ENCODE measurements around the gene GH1.

Gene GH1

DNA sequence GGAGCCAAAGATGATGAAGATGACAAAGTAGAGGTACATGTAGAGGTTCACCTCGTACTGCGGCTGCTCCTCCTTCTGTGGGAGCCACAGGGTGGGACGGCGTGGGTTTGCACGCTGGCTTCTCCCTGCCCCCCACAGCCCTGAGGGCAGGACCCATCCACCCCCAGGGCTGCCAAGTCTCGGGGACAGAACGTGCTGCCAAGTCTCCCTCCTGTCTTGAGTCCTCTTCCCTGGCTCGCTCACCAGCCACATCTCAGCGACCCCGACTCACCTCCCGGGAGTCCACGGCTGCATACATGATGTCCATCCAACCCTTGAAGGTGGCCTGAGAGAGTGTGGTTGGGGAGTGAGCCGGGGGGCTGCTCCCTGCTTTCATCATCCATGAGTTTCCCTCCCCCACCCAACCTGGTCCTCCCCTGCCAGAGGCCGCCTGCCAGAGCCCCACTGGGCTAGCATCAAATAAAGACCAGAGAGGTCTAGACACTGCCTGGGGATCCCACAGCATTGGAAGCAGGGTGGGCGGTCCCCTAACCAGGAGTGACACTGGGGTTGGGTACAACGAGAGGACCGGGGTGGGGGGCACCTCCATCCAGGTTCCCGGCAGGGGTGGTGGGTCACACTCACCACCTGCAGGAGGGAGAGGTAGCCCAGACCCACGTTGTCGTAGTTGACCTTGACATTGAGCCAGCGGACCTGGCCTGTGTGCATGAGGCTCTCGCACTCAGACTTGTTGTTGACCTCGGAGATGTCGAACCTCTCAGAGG is 26.3 kb upstream of the GH1 start:
- DNase-seq (ENCODE audit: low spot score) = no peak

DNA sequence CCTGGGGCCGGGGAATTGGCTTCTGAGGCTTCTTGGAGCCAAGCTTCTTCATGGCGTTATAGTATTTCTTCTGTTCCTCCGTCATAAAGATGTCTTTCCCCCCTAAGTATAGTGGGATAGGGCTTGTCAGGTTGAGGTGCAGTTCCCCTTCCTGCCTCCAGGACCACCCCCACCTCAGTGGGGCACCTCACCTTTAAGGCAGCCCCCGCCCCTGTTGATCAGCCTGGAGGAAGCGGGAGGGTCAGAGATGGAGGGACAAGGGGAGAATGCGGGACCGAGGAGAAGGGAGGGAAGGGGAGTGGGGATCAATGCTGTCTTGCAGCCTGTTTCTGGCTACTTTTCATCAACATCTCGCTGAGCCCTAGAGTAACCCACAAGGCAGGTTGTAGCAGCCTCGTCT is 25.1 kb upstream of the GH1 start:
- DNase-seq (ENCODE audit: low spot score) = no peak

DNA sequence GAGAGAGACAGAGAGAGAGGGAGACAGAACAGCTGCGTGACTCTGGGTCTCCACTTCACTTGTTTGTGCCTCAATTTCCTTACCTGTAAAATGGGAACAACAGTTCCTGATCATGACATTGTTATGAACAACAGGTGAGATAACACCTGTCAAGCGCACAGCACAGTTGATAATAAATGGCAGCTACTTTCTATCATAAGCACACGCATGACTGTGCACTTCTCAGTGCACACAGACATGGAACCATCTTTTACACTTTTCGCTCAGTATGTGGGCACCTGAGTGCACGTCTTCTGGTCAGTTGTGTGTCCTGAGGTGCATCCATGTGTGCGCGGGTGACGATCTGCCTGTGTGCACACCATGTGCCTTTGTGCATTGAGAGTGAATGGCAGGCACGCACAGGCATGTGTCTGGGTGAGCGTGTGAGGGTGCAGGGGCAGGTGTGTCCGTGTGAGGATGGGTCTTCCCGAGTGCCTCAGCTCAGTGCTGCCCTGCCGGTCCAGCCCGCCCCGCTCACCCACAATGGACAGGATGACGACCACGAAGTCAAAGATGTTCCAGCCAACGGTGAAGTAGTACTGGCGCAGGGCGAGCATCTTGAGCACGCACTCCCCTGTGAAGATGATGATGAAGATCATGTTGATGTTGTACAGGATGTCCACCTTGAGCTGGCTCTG is 23.8 kb upstream of the GH1 start:
- no peak for DNase-seq (ENCODE audit: low spot score)

DNA sequence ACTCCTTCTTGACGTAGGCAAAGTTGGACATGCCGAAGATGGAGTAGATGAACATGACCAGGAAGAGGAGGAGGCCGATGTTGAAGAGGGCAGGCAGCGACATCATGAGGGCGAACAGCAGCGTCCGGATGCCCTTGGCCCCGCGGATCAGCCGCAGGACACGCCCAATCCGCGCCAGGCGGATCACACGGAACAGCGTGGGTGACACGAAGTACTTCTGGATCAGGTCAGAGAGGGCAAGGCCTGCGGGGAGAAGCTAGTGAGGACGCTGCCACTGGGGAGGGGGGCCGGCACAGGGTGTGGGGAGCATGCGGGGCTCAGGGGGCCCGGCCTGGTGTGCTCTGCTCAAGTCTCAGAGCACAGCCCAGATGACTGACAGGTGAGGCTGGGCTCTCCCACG is 23.1 kb upstream of the GH1 start:
- DNase-seq (ENCODE audit: low spot score) = no peak

DNA sequence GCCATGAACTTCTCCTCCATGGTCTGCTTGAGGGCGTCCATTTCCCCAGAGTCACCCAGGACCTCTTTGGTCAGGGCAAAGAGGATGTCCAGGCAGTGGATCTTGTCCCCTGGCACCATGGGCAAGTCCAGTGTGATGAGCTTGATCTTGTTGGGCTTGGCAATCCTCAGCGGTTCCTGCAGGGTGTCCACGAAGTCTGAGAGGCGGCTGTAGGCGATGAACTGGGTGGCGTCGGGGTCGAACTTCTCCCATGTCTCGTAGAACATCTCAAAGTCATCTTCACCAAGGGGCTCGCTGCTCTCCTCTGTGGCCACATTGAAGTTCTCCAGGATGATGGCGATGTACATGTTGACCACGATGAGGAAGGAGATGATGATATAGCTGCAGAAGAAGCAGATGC is 22.5 kb upstream of the GH1 start:
- no peak for DNase-seq (ENCODE audit: low spot score)

DNA sequence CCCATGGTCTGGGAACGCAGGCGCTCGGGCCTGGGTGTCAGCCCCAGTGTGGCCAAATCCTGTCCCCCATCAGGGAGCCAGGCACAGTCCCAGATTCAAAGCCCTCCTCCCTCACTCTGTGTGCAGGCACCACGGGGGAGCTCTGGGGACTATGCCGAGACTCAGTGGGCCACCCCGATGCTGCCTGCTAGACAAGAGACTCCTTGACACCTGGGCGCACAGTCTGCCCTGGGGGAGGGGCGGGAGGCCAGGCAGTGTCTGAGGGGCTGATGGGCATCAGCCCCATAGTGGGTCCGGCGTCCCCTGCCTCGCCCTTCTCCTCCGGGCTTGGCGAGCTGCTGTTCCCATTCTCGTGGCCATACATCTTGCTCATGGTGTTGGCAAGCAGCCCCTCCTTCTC is 21.9 kb upstream of the GH1 start:
- no peak for DNase-seq (ENCODE audit: low spot score)

DNA sequence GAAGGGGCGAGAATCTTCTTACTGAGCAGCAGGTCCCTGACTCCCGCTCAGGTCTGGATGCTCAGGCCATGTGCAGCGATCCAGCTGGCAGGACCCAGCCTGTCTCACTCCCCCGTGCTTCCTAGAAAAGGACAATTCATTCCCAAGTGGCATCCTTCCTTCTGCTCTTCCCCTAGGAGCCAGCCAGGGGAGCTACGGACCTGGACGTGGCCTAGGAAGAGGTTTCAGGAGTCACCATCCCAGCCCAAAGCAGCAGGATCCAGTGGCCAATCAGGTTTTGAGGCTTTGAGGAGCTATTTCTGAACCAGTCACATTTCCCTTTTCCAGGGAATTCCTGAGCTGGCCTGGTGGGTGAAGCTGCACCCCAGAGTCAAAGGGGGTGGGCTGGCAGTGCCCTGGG is 21.2 kb upstream of the GH1 start:
- no peak for DNase-seq (ENCODE audit: low spot score)

DNA sequence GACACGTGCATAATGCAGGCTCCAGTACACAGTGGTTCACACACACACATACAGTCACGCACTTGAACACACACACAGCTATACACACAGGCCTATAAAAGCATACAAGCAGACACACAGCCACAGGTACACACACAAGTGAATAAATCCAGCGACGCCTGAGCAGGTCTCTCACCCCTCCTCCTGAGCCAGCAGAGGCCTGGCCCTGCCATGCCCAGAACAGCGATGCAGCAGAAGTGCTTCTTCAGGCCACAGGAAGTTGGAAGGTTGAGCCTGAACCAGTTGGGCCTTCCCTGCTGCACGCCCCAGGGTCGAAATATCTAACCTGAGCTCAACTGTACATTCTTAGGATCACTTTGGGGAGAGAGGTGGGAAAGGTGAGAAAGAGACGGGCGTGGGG is 20.8 kb upstream of the GH1 start:
- DNase-seq (ENCODE audit: low spot score) = no peak

DNA sequence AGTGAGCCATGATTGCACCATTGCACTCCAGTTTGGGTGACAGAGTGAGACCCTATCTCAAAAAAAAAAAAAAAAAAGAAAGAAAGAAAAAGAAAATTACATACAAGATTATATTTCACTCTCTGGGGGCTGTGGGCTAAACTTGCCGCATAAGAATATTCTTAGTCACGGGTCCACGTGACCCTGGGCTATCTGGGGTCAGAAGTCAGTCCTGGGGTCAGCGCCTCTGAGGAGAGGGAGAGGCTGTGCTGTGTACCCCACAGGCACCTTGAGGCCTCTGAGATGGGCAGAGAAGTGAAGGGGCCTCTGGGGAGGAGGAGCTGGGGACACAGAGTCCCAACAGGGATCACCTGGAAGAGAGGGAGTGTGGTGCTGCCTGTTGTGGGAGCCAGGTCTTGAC is 19.3 kb upstream of the GH1 start:
- DNase-seq (ENCODE audit: low spot score) = no peak

DNA sequence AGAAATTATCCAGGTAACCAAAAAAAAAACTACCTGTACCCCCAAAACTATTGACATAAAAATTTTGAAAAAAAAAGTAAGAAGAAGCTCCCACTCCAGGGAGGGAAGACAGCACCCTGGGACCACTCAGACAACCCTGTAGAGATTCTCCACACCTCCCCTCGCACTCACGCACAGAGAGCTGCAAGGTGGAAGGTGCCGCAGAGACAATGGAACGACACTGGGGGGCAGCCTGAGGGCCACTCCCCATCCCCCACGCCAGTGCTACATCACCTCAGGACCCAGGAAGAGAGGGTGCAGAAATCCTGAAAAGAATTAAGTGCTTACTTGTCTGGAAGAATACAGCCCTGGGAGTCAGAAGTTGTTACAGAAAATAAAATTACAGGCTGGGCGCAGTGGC is 18.7 kb upstream of the GH1 start:
- no peak for DNase-seq (ENCODE audit: low spot score)

DNA sequence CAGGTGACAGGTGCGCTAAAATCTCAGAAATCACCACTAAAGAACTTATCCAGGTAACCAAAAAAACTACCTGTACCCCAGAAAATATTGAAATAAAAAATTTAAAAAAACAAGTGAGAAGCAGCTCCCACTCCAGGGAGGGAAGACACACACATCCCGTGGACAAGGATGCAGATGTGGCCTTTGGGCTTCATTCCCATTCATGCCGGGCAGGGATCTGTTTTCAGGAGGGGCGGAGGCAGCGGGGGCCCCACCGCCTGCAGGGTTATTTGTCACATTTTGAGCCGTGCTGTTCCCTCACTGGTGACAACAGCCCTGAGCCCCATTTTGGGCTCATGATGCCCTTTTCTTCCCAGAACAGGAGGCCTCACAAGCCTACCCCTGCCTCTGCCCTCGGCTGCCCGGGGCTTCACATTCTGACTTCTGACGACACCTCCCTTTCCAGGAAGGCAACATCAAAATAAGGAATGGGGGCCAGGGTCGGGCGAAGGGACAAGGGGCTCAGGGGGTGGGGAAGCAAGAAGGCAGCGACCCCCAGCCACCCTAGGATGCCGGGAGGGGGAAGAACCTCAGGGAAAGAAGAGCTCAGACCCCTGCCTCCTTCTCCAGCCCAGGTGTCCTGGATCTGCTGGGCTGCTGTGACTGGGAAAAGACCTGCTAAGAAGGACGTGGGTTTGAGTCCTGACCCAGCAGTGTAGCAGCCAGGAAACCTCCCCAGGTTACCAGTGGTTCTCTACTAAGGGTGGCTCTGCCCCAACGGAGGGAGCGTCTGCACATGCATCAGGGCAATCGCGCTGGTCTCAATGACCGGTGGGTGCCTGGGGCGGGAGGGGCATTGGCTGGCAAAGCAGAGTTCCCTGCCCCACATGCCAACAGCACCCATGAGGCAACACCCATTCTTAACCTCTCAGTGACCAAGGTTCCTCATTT is 15.8 kb upstream of the GH1 start:
- no peak for DNase-seq (ENCODE audit: low spot score)

DNA sequence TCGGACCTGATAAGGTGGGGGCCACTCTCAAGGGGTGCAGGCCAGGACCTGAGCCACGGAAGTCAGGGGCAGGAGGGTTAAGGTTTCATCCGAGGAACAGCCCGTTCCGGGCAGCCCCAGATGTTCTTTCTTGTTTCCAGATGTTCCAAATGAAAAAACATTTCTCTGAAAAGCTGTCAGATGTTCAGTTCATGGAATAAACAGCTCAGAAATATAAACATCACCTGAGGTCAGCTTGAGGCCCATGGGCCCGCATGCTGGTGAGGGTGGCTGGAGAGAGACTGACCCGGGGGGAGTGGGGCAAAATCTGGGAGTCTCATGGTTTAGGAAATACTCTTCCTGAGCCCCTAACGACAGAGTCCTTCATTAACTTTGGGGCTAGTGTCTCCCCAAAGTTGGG is 15.0 kb upstream of the GH1 start:
- DNase-seq (ENCODE audit: low spot score) = no peak

DNA sequence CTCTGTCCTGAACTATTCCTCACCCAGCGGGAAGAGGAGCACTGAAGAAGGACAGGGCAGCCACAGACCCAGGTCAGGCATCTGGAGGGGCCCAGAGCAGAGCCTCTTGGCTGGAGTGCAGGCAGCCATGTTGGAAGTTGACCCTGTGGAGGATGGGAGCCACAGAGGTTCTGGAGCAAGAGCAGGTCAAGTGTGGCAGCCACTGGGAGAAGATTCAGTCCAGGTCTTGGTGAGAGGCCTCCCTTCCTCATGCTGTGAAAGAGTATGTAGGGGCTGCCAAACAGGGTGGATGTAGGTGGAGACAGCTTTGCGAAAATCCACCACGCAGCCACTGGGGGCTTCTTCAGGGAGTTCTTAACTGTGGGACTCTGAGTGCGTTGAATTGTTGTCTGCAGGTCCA is 14.1 kb upstream of the GH1 start:
- DNase-seq (ENCODE audit: low spot score) = no peak

DNA sequence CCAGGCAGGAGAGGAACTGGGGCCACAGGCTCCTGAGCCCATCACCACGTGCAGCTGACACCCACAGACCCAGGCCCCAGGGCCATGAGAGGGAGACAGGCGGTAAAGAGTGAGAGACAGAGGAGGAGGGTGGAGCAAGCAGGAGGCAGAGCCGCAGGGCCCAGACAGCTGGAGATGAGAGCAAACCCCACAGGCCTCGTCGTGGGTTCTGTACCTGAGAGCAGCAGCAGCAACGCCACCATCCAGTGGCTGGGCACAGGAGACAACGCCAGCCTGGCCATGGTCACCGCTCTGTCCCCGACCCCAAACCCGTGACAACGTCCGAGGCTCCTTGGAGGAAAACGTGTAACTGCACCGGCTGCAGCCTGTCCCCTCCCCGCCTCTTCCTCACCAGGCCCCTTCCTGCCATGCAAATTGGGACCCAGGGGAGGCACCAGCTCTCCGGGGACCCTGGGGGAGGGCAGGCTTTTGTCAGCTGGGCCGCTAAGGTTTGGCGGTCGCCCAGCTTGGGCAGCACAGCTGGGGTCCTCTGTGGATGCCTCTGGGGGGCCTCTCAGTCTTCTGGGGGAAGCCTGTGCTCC is 13.4 kb upstream of the GH1 start, which contains the start of gene CD79B:
Gene CD79B (minus strand): TSS at position 351 of the 581 bp plus-strand sequence. CDS start 70 bp downstream, at position 281.
- no peak for DNase-seq (ENCODE audit: low spot score)

DNA sequence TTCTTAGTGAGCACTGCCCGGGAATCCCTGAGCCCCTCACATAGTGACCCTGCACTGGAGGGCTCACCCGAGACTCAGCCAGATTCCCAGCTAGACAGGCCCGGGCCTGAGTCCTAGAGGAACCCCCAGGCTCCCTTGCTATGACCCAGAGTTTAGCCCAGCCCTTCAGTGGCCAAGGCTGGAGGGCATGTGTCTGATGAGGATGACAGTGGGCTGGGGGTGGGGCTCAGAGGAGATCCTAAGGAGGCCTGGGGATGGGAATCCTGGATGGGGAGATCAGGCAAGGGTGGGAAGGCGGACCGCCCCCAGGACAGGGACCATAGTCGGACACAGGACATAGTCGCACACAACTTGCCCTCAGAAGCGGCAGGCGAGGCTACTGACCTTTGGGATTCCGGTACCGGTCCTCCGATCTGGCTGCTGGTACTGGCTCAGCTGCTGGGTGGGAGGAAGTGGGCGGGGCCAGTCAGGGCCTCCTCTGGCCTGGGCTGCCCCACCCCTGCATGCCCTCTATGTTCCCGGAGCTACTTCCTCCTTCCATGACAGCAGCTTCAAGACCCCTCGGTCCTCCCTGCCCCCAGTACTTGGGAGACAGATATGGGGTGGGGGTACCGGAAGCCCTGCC is 12.4 kb upstream of the GH1 start:
- peak; percentile 33 for DNase-seq (ENCODE audit: low spot score)

DNA sequence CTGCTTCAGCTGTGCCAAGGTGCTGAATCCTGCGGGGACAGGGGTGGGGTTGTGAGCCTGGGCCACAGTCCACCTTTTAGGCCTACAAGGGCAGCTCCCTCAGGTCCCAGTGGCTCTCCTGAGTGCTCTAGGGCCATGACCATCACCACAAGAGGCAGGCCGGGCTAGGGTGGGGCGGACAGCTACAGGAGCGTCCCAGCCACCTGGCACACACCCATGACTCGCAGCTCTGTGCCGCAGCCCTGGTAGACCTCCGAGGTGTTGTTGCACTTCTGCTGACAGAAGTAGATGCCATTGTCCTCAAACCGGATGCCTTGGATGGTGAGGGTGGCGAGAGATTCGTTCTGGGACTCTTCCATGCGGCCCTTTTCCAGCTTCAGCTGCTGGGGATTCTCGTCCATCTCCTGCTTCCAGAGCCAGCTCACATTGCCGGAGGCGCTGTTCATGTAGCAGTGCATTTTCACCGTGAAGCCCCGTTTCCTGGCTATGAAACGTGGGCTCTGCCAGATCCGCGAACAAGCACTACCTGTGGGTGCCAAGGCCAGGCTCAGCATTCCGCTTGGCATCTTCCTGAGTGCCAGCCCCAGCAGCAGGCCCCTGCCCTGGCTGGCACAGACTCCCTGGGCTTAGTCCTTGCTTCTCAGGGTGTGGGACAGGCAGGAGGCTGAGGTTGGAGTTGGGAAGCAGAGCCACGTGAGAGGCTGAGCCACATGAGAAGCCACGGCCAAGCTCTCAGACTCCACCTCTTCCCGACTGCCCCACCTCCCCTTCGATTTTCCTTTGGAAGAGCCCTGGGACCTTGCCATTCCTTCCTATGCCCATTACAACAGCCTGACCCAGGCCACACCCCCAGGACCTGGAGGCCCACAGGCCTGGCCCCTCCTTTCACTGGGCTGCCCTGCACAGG is 11.5 kb upstream of the GH1 start:
- no peak for DNase-seq (ENCODE audit: low spot score)

DNA sequence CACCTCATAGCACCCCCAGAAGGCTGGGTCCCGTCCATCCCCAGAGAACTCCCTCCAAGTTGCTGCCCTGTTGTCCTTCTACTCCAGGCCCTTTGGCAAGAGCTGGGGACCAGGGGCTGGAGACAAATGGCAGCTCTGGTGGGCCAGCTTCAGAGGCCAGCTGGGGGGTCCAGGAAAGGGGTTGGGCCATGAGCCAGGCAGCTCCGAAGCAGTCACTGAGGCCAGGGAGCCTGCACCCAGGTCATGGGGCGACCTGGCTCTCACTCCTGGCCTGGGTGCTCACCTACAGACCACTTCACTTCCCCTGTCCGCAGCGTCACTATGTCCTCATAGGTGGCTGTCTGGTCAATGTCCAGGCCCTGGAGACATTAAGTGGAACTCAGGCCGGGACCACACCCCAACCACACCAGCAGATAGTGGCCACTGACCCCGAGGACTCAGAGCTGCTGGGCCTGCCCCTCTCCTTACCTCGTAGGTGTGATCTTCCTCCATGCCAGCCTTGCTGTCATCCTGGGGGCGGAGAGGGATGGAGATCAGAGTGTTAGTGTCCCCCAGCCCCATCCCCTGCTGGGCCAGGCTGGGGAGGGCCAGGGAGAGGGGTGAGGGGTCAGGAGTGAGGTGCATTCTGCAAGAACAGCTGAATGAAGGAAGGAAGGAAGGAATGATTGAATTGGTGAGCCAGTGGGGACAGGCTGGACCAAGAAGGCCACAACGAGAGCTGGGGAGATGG is 10.5 kb upstream of the GH1 start:
- no peak for DNase-seq (ENCODE audit: low spot score)

DNA sequence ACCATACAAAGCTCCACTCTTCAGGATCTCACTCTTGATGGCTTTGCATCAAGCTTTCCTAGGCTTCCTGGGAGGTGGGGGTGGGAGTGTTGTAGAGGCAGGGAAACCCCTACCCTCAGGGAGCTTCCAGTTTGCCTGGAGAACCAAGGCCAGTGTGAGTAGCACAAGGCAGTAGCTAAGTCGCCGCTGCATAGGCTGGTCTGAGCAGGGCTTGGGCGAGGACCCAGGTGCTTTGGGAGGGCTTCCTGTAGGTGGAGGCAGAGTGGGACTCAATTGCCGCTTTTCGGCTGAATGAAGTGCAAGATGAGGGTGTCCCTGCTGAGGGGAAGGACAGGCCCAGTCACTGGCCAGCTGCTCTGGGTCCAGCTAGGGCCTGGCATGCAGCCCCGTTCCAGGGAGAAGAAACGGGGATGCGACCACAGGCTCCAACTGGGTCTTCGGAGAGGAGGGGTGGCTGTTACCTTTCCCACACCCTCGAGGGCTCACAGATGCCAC is 9.6 kb upstream of the GH1 start:
- DNase-seq (ENCODE audit: low spot score) = no peak

DNA sequence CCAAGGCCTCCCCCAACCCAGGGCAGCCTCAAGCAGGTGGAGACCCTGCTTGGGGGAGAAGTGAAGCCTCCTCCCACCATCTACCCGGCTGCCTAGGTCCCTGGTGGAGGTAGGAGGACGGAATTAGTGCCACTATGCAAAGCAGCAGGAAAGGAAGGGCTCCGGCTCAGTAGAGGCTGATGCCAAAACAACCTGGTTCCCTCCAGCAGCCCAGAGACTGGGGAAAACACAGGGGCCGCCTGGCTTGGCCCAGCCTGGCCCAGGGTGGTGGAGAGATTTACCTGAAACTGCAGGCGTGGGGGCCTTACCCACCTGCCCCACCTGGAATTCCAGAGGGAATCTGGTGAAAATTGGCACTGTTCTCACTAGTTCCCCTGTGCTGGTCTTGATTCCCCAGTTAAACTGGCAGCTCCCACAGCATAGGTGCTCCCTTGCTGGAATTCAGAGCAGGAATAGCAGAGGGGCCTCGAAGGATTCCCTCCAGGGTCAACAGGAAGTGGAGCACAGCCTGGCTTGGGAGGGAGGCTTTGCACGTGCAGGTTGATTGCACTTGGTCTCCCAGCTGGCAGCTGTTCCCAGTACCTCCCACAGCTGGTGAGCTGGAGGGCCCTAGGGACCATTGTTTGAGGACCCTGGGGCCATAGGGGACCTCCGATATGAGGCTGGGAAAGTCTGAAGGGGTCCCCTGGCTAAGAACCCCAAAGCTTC is 9.0 kb upstream of the GH1 start:
- DNase-seq (ENCODE audit: low spot score) = no peak
